GM20431 (cell line): ENCODE results near the gene MARCHF6.
"Not testable (repeated sequence)": the region's sequence is repeated elsewhere in the genome, so short reads cannot be mapped to it uniquely, and the experiment has no call there.

Experiments used
- in situ Hi-C: fragments of 300-500 bp; cut with MseI, MboI; formaldehyde crosslinking; loops from one replicate; pipeline ENCODE4 v1.15.0; 2020; ENCODE audit warnings: low sequenced_read_pairs; ENCODE audit not compliant: unreplicated experiment

Gene MARCHF6

DNA sequence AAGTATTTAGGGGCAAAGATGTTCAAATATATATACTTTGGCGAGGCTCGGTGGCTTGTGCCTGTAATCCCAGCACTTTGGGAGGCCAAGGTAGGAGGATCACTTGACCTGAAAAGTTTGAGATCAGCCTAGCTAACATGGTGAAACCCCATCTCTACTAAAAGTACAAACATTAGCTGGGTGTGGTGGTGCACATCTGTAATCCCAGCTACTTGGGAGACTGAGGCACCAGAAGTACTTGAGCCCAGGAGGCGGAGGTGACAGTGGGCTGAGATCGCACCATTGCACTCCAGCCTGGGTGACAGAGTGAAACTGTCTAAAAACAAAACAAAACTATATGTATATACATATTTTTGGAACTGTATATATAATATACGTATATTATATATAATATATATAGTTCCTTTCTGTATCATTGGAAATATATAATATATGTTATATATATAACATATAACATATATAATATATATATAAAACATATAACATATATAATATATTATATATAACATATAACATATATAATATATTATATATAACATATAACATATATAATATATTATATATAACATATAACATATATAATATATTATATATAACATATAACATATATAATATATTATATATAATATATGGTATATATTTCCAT lies 8.9 kb upstream of the MARCHF6 start:
- in situ Hi-C loops = not testable (repeated sequence)

DNA sequence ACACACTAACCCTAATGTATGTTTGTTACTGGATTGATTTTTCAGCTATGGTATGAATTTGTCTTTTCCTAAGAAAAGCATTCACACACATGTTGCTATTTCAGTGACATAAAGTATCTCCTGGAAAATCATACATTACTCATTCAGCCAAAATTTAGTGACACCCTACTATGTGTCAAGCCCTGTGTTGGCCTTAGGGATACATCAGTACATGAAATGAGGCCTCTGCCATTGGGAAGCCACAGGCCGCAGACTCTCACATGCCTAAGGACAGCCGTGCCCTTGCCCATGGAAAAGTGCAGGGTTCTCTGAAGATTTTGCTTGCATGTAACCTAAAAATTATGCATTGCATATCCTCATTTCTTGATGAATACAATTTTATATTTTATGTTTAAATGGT lies 5.2 kb upstream of the MARCHF6 start:
- in situ Hi-C loops = no loop called here

- in situ Hi-C loops = no loop called here
Measured at GRCh38 chr5:10351199-10351905, 2.1 kb upstream of the MARCHF6 start.

DNA sequence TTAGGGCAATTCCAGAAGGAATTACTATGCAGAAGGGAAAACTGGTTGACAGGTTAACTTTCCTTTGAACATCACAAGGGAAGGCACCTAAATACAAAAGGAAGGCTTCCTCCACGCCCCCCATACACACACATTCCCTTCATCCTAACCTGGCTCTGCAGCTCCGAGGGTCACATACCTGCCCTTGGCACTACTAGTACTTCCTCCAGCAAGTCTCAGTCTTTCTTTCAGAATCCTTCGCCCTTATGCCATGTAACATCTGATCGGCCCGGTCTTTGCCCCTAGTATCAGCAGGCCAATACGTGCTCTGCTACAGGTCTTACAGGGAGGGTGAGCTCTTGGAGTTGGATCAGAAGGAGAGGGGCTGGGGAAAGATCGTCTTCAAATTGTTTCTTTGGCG lies 1.6 kb upstream of the MARCHF6 start:
- in situ Hi-C loops = no loop called here

GRCh38 chr5:10352430-10353240 lies 860 bp upstream of the MARCHF6 start:
- in situ Hi-C loops = no loop called here

DNA sequence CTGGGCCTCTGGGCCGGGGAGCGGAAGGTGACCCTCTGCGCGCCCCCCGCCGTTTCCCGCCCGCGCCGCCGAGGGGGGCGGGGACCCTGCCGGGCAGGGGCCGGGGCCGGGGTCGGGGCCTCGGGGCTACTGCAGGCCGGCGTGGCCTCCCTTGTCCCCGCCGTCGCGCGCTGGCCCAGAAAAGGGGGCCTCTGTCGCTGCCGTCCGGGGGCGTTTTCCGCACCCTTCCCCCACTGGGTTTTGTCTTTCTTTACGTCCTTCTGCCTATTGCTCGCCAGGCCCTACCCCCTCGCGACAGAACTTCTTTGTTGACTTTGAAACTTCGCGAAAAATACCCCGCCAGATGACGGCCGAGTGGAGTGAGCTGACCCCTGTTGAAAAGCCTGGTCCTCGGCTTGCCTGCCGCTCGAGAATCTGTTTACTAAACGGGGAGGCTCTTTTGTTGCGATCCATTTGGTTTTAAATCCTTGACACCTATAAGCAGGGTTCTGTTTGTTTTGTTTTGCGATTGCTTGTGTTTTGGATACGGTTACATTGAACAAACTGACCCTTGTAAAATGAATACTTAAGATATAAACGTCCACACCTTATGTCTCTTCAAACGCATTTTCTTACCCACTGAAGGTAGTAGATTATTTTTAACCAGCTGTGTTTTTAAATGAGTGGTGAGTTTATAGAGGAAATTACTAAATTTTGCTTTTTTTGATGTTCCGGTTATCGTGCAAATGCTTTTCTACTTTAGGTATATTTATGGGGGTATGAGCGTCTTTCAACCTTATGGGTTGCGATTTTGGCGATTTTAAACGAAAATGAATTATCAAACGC lies 765 bp downstream of the MARCHF6 start:
- in situ Hi-C loops = no loop called here

- in situ Hi-C loops = no loop called here
Measured at GRCh38 chr5:10355071-10355889, 1.8 kb downstream of the MARCHF6 start.

- in situ Hi-C loops = no loop called here
Measured at GRCh38 chr5:10358999-10359398, 5.5 kb downstream of the MARCHF6 start.

DNA sequence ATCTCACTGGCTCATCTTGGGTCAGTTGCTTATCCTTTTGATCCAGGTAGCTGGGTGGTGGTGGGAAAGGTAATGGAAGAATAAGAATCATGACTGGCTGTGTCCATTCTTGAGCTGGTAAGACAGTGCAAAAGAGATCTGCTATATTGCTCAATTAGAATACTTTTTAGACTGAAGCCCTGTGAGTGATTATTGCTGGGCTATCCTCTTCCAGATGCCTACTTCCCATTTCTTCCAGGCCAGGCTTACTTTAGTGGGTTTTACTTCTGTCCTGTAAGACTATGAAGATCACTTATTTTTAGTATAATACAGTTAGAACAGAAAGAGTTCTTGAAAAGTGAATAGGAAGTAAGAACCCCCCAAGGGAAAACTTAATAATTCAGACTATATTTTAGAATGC lies 7.2 kb downstream of the MARCHF6 start:
- in situ Hi-C loops = no loop called here

DNA sequence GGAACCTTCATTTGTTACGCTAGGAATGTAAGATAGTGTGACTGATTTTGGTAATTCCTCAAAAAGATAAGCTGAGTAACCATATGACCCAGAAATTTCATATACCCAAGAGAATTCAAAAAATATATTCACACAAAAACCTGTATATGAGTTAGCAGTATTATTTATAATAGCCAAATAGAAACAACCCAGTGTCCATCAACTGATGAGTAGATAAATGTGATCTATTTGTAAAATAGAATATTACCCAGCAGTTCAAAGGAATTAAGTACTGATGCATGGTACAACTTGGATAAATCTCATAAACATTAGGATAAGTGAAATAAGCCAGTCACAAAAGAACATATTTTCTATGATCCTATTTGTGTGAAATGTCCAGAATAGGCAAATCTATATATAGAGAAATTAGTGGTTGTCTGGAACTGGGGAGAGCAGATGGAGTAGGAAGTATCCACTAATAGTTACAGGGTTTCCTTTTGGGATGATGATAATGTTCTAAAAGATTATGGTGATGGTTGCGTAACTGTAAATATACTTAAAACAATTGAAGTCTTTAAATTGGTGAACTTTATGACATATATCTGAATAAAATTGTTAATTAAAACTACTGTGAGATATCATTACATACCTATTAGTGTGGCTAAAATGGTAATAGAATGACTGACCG lies 10.2 kb downstream of the MARCHF6 start:
- in situ Hi-C loops = no loop called here

DNA sequence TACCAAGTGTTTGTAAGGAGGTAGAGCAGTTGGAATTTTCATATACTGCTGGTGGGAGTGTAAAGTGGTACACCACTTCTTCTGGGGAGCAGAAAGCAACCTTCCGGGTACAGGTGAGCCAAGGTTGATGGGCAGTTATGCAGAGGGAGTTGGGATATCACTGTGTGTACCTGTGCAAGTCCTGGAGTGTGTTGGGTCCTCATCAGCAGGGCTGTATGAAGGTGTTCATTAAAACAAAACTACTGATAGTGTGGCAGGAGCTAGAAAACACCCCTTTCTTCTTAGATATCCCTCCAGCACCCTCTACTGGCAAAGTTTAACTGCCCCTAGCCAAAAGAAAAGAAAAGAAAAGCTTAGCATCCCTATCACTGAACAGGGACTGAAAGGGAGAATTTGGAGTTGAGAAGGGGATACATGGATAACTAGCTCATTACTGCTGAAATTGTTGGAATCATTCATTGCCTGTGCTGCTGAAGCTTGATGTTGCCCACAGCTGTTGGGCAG lies 10.7 kb downstream of the MARCHF6 start:
- in situ Hi-C loops = no loop called here

DNA sequence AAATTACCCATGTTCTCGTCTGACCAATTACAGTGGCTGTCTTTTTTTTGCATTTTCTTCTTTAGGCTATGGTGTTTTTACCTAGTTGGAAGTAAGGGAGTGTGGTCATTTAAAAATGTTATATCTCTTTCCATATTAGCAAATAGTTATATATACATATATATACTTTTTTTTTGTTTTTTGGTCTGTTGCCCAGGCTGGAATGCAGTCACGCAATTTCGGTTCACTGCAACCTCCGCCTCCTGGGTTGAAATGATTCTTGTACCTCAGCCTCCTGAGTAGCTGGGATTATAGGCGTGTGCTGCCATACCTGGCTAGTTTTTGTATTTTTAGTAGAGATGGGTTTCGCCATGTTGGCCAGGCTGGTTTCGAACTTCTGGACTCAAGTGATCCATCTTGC lies 12.3 kb downstream of the MARCHF6 start:
- in situ Hi-C loops = no loop called here

DNA sequence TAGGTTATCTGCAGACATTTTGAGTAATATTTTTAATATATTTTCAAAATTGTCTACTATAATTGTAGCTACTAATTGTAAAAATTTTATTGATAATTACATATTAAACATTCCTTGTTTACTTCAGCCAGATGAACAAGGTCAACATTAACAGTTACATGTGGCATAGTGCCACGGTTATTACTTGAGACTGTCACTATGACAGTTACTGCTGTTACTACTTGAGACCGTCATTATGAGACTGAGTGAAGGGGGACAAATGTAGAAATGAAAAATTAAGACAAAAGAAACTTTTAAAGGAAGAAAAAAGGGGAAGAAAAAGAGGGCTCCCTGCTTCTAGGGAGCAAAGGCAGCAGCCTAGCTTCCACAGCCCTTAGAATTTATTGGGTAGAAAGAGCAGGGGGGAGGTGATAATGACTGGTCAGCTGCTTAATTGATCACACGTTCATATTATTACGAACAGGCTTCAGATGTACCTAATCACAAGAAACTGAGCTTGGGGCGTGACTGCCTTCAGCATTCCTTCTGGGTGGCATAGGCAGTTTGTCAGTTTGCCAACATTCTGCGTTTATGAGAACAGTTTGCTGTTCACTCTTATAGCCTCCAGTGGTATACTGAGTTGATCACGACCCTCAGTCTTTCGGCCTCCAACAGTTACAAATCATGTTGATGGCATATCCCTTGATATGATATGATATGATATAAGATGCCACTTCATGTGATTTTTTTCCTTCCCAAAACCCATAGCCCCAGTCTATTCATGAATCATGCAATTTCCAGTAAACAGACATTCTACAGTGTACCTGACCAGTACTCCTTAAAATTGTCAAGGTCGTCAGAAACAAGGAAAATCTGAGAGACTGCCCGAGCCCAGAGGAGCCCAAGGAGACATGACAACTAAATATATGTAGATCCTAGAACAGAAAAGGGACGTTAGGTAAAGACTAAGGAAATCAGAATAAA lies 13.1 kb downstream of the MARCHF6 start:
- in situ Hi-C loops = no loop called here

DNA sequence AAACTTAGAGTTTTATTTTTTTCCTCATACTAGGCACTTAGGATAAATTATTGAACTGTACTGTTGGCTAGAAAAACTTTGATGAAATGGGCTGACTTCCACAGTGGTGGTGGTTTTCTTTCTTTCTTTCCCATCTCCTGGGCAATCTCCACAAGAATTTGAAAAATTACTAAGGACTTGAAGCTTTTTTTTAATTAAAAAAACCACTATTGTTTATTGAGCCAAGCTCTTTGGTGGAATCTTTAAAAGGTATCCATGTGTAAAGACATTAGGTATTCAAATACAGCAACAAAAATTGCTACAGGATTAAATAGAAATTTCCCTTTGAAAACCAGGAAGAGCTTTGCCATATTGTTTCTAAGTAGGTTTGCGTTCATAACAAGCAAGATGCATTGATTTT lies 14.1 kb downstream of the MARCHF6 start:
- in situ Hi-C loops = no loop called here

GRCh38 chr5:10370931-10371330 lies 17.4 kb downstream of the MARCHF6 start:
- in situ Hi-C loops = no loop called here

DNA sequence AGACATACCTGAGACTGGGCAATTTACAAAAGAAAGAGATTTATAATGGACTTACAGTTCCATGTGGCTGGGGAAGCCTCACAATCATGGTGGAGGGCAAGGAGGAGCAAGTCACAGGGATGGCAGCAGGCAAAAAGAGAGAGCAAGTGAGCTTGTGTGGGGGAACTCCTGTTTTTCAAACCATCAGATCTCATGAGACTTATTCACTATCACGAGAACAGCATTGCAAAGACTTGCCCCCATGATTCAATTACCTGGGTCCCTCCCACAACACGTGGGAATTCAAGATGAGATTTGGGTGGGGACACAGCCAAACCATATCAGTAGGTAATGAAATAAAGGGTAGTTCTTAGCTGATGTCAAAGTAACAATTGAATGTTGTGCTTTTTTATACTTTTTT lies 17.9 kb downstream of the MARCHF6 start:
- in situ Hi-C loops = not testable (repeated sequence)
